H1 (cell line): ENCODE measurements around the gene CEACAM7. TPM values are rescaled to one million over a fixed set of nuclear protein-coding genes. Genes with fewer than 3 reads are reported as not detected.

Source experiments
- CTCF ChIA-PET: fragments of 300-600 bp; sonication (Branson Sonifier 250); formaldehyde crosslinking; loops from one replicate; lab custom pipeline; 2021; ENCODE audit not compliant: partially characterized antibody; lab: Charles Lee
- POLR2A ChIA-PET: fragments of 300-600 bp; sonication (Branson Sonifier 250); formaldehyde crosslinking; loops from one replicate; lab custom pipeline; 2021; ENCODE audit warnings: inconsistent platforms; ENCODE audit not compliant: partially characterized antibody; lab: Charles Lee
- DNase-seq, 2 experiments: peaks; one replicate each; pipeline versions ENCODE4 v3.0.0 to v3.0.0-alpha.2; 2010 to 2022; ENCODE audit warnings: low spot score in 2 of 2, low read depth in 1 of 2, mixed read lengths in 1 of 2
- FAIRE-seq: peaks from 2 replicates; lab custom pipeline; 2011; peaks lifted over from hg19 to GRCh38; lab: Jason Lieb, UNC
- H2AFZ ChIP-seq: 2 replicates; pipeline ENCODE4 v1.8.1; 2012; ENCODE audit warnings: low read length, inconsistent platforms
- H2AK5ac ChIP-seq: 2 replicates; pipeline ENCODE4 v1.6.1; 2013; ENCODE audit warnings: low read depth, low read length
- H2BK120ac ChIP-seq: replicated peaks from 2 replicates; pipeline ENCODE3; 2013; ENCODE audit warnings: low read depth, low read length, inconsistent platforms
- H2BK12ac ChIP-seq: 2 replicates; pipeline ENCODE4 v1.6.1; 2013; ENCODE audit warnings: low read depth, low read length
- H2BK15ac ChIP-seq: 2 replicates; pipeline ENCODE4 v1.6.1; 2013; ENCODE audit warnings: low read length
- H2BK20ac ChIP-seq: 2 replicates; pipeline ENCODE4 v1.6.1; 2013; ENCODE audit warnings: low read length
- H2BK5ac ChIP-seq: 2 replicates; pipeline ENCODE4 v1.6.1; 2013; ENCODE audit warnings: low read depth, low read length
- H3K14ac ChIP-seq: 2 replicates; pipeline ENCODE4 v1.6.1; 2013; ENCODE audit warnings: inconsistent platforms; ENCODE audit not compliant: insufficient read length
- H3K18ac ChIP-seq: 2 replicates; pipeline ENCODE4 v1.6.1; 2013; ENCODE audit warnings: low read length; ENCODE audit errors: extremely low read depth
- H3K23ac ChIP-seq: 2 replicates; pipeline ENCODE4 v1.6.1; 2013; ENCODE audit warnings: inconsistent platforms; ENCODE audit not compliant: insufficient read length
- H3K23me2 ChIP-seq: 2 replicates; pipeline ENCODE4 v1.6.1; 2013; ENCODE audit warnings: low read depth, low read length
- H3K27ac ChIP-seq: 2 replicates; pipeline ENCODE4 v1.6.1; 2011; ENCODE audit warnings: low read depth, low read length, inconsistent platforms
- H3K27me3 ChIP-seq, 4 experiments: replicated peaks in 1 of 4; 1 replicate in 1 of 4; 2 replicates in 3 of 4; pipeline versions ENCODE4 v1.6.1 to v1.8.1; 2011 to 2013; ENCODE audit warnings: low read length in 3 of 4, mild to moderate bottlenecking in 3 of 4, inconsistent platforms in 2 of 4, mixed read lengths in 2 of 4, moderate library complexity in 1 of 4; ENCODE audit not compliant: control insufficient read depth in 3 of 4, insufficient read depth in 3 of 4; ENCODE audit errors: extremely low read depth in 1 of 4
- H3K36me3 ChIP-seq, 4 experiments: 2 replicates each; pipeline versions ENCODE4 v1.6.1 to v1.8.1; 2011 to 2013; ENCODE audit warnings: mild to moderate bottlenecking in 4 of 4, low read length in 3 of 4, moderate library complexity in 2 of 4, control low read depth in 1 of 4, inconsistent platforms in 1 of 4; ENCODE audit not compliant: insufficient read depth in 4 of 4, control insufficient read depth in 2 of 4
- H3K4ac ChIP-seq: replicated peaks from 2 replicates; pipeline ENCODE3; 2013; ENCODE audit warnings: low read length, low read depth, mixed read lengths, inconsistent platforms; ENCODE audit not compliant: insufficient read length
- H3K4me1 ChIP-seq, 4 experiments: replicated peaks in 1 of 4; 1 replicate in 1 of 4; 2 replicates in 3 of 4; pipeline versions ENCODE4 v1.6.1 to v1.8.1; 2011 to 2013; ENCODE audit warnings: low read length in 3 of 4, inconsistent platforms in 2 of 4, mixed read lengths in 1 of 4; ENCODE audit not compliant: insufficient read depth in 4 of 4, control insufficient read depth in 3 of 4
- H3K4me2 ChIP-seq, 2 experiments: 2 replicates each; pipeline versions ENCODE4 v1.6.1 to v1.8.1; 2011 to 2013; ENCODE audit warnings: low read depth in 2 of 2, low read length in 2 of 2, control low read depth in 1 of 2, inconsistent platforms in 1 of 2, mild to moderate bottlenecking in 1 of 2; ENCODE audit not compliant: insufficient read depth in 1 of 2
- H3K4me3 ChIP-seq, 4 experiments: fragments of 200-600, 300-600 bp in 1 of 4; sonication (generic), shearing (Covaris generic), sonication (Bioruptor Twin) in 1 of 4; 2 replicates each; pipeline versions ENCODE4 v1.5.1 to v1.8.1; 2011 to 2016; ENCODE audit warnings: low read length in 4 of 4, low read depth in 3 of 4, control low read depth in 2 of 4, inconsistent platforms in 2 of 4, mild to moderate bottlenecking in 2 of 4, mixed read lengths in 1 of 4, moderate library complexity in 1 of 4; ENCODE audit not compliant: insufficient read depth in 2 of 4; ENCODE audit errors: extremely low read depth in 1 of 4
- H3K56ac ChIP-seq: replicated peaks from 2 replicates; pipeline ENCODE3; 2013; ENCODE audit warnings: low read depth, mild to moderate bottlenecking, mixed read lengths, low read length, inconsistent platforms; ENCODE audit not compliant: insufficient read length
- H3K79me1 ChIP-seq: 2 replicates; pipeline ENCODE4 v1.6.1; 2013; ENCODE audit warnings: low read depth, low read length, control low read depth
- H3K79me2 ChIP-seq, 2 experiments: 2 replicates each; pipeline versions ENCODE4 v1.6.1 to v1.8.1; 2012 to 2013; ENCODE audit warnings: low read length in 2 of 2, mild to moderate bottlenecking in 2 of 2, inconsistent platforms in 1 of 2; ENCODE audit not compliant: insufficient read depth in 2 of 2, control insufficient read depth in 1 of 2
- H3K9ac ChIP-seq, 4 experiments: replicated peaks in 1 of 4; 1 replicate in 1 of 4; 2 replicates in 3 of 4; pipeline versions ENCODE4 v1.6.1 to v1.8.1; 2011 to 2013; ENCODE audit warnings: low read depth in 3 of 4, low read length in 3 of 4, control low read depth in 2 of 4, mild to moderate bottlenecking in 2 of 4, moderate library complexity in 2 of 4, inconsistent platforms in 1 of 4; ENCODE audit errors: extremely low read depth in 1 of 4
- H3K9me3 ChIP-seq, 2 experiments: 2 replicates each; pipeline versions ENCODE4 v1.6.1 to v1.8.1; 2012 to 2013; ENCODE audit warnings: mild to moderate bottlenecking in 2 of 2, moderate library complexity in 2 of 2, control low read depth in 1 of 2, inconsistent platforms in 1 of 2, low read depth in 1 of 2, low read length in 1 of 2, mixed read lengths in 1 of 2; ENCODE audit not compliant: insufficient read depth in 2 of 2
- H4K20me1 ChIP-seq, 2 experiments: replicated peaks in 1 of 2; 2 replicates each; pipeline versions ENCODE3 to v1.8.1; 2011 to 2013; ENCODE audit warnings: inconsistent platforms in 2 of 2, low read length in 2 of 2, mild to moderate bottlenecking in 1 of 2; ENCODE audit not compliant: insufficient read depth in 2 of 2, control insufficient read depth in 1 of 2
- H4K5ac ChIP-seq: 2 replicates; pipeline ENCODE4 v1.6.1; 2013; ENCODE audit warnings: low read length, low read depth, mixed read lengths, inconsistent platforms; ENCODE audit not compliant: insufficient read length
- H4K8ac ChIP-seq: 2 replicates; pipeline ENCODE4 v1.8.0; 2013; ENCODE audit warnings: mild to moderate bottlenecking, moderate library complexity, low read length, inconsistent platforms; ENCODE audit not compliant: insufficient read depth; ENCODE audit errors: extremely low read depth
- H4K91ac ChIP-seq: replicated peaks from 2 replicates; pipeline ENCODE3; 2013; ENCODE audit warnings: low read length, mixed read lengths, inconsistent platforms; ENCODE audit not compliant: insufficient read length
- CTBP2 ChIP-seq: IDR thresholded peaks from 2 replicates; pipeline ENCODE4 v1.7.0; 2011; ENCODE audit warnings: borderline replicate concordance, mild to moderate bottlenecking, moderate library complexity, mixed read lengths, low read length; ENCODE audit not compliant: insufficient read depth, insufficient read length
- HDAC2 ChIP-seq, 2 experiments: fragments of 300-600 bp in 1 of 2; sonication (generic) in 1 of 2; IDR thresholded peaks; 2 replicates each; pipeline ENCODE4 v1.6.1; 2011 to 2012; ENCODE audit warnings: low read depth in 2 of 2, low read length in 2 of 2, mild to moderate bottlenecking in 2 of 2, moderate library complexity in 2 of 2, borderline replicate concordance in 1 of 2, inconsistent platforms in 1 of 2
- HDAC6 ChIP-seq: IDR thresholded peaks from one replicate; pipeline ENCODE4 v1.7.1; 2012; ENCODE audit warnings: low read depth, mild to moderate bottlenecking, inconsistent platforms, low read length, moderate library complexity
- KDM1A ChIP-seq: fragments of 200-600, 300-600 bp; sonication (generic); IDR thresholded peaks from 2 replicates; pipeline ENCODE4 v1.7.1; 2016; ENCODE audit warnings: mild to moderate bottlenecking, low read length, borderline replicate concordance
- KDM5A ChIP-seq: fragments of 200-600 bp; IDR thresholded peaks from 2 replicates; pipeline ENCODE4 v1.7.1; 2012; ENCODE audit warnings: mild to moderate bottlenecking, low read length, inconsistent platforms, mixed read lengths
- POLR2AphosphoS5 ChIP-seq: IDR thresholded peaks from 2 replicates; pipeline ENCODE4 v1.6.1; 2011; ENCODE audit warnings: low read depth, low read length
- WGBS, 2 experiments: shearing (Covaris generic) in 1 of 2; methylation state at CpG; one replicate each; pipeline versions ENCODE4 v1.1.6 to v1.1.7; 2013 to 2015; ENCODE audit warnings: low lambda C conversion rate in 2 of 2, mixed read lengths in 2 of 2, inconsistent platforms in 1 of 2, low coverage in 1 of 2, missing lambda C conversion rate in 1 of 2; ENCODE audit not compliant: insufficient replicate concordance in 2 of 2, insufficient coverage in 1 of 2, insufficient read length in 1 of 2; ENCODE audit errors: extremely low coverage in 1 of 2, missing lambda C conversion rate in 1 of 2; 5-methylcytosine and 5-hydroxymethylcytosine counted together
- polyA plus RNA-seq, 7 experiments: library from polyadenylated mRNA; depleted of rRNA in 3 of 7; stranded (reverse) in 5 of 7; unstranded in 2 of 7; fragments of >200 nt in 5 of 7; fragments of 200-250 nt in 2 of 7; gene quantifications; 1 replicate in 5 of 7; 2 replicates in 1 of 7; 4 replicates in 1 of 7; pipeline versions ENCODE4 v1.2.1 to v1.2.3, GENCODE V29; 2011 to 2013; ENCODE audit warnings: missing spikeins in 2 of 7, mixed read lengths in 2 of 7
- total RNA-seq: library from RNA; stranded (reverse); fragmentation: NEBNext Ultra II Directional; extraction: Animal tissue kit (Norgen Biotek cat#: 25700); gene quantifications from 2 replicates; pipeline ENCODE4 v1.2.1, GENCODE V29; 2021

CEACAM7 gene
- total and polyA plus RNA-seq, 2 of the 8 experiments (the other 6 are each of a cell fraction or from before 2014, with no cell fraction given), result not detected

GRCh38 chr19:41668315-41668714 lies 19.8 kb downstream of the CEACAM7 start:
- no peak overlapping the region for H3K27ac ChIP-seq
- ChIA-PET POLR2A (no interaction called here), CTCF (no interaction called here)
- H4K5ac ChIP-seq, result no peak overlapping the region
- H2BK120ac ChIP-seq, result no peak overlapping the region
- no peak overlapping the region for H2BK5ac ChIP-seq
- no peak overlapping the region for H3K14ac ChIP-seq
- no peak overlapping the region for H2BK12ac ChIP-seq
- no peak overlapping the region for H2AFZ ChIP-seq
- no peak overlapping the region for H3K9ac ChIP-seq
- WGBS, 2 experiments, result 70% methylated on average over 1 of the region's 1 CpG; no CpG with 5 or more reads in 1 of the 2 experiments
- no peak overlapping the region for H3K4ac ChIP-seq
- no peak overlapping the region for H3K56ac ChIP-seq
- H3K23me2 ChIP-seq, result no peaks in the 10 kb centered on the region
- FAIRE-seq (no peak), DNase-seq (no peak)
- no peaks in the 10 kb centered on the region for H4K20me1 ChIP-seq
- TF ChIP-seq KDM5A, result no peak
- no peak for TF ChIP-seq CTBP2
- no peak for TF ChIP-seq HDAC2 (IDR thresholded peaks at IDR 0.05; ENCODE audit: borderline replicate concordance in 1 of 2, low read depth in 2 of 2, low read length in 2 of 2)
- no peak for TF ChIP-seq POLR2AphosphoS5
- TF ChIP-seq KDM1A, result no peak
- TF ChIP-seq HDAC6, result no peak
- H2BK15ac ChIP-seq, result no peak overlapping the region
- H3K4me1 ChIP-seq, result no peaks in the 10 kb centered on the region
- no peak overlapping the region for H2AK5ac ChIP-seq
- no peaks in the 10 kb centered on the region for H3K27me3 ChIP-seq
- H3K79me2 ChIP-seq, result no peaks in the 10 kb centered on the region
- H3K23ac ChIP-seq, result no peak overlapping the region
- H3K36me3 ChIP-seq, result no peaks in the 10 kb centered on the region
- no peak overlapping the region for H2BK20ac ChIP-seq
- H4K91ac ChIP-seq, result no peak overlapping the region
- no peaks in the 10 kb centered on the region for H3K79me1 ChIP-seq
- no peak overlapping the region for H3K18ac ChIP-seq
- peaks cover 65 to 73% of the 10 kb centered on the region in 2 experiments for H3K9me3 ChIP-seq
- H4K8ac ChIP-seq, result no peak overlapping the region
- no peak overlapping the region for H3K4me2 ChIP-seq
- no peak overlapping the region for H3K4me3 ChIP-seq
